Spleen (tissue), 7 donors: ENCODE measurements around the gene GPBP1.

Experiments
- CTCF ChIP-seq, 11 experiments: fragments of 200-600 bp in 7 of 11; fragments of 450-650 bp in 4 of 11; sonication (generic) in 4 of 11; IDR thresholded peaks in 8 of 11; conservative IDR thresholded peaks in 3 of 11; 1 replicate in 7 of 11; 2 replicates in 4 of 11; pipeline versions ENCODE4 v1.4.0 to v1.8.0; 2016 to 2021; ENCODE audit warnings: antibody characterized with exemption in 11 of 11, inconsistent platforms in 4 of 11, mild to moderate bottlenecking in 1 of 11
- POLR2A ChIP-seq, 3 donors: fragments of 450-650 bp; IDR thresholded peaks; one replicate each; pipeline ENCODE4 v1.5.1; 2017; ENCODE audit warnings: antibody characterized with exemption in 3 of 3, mild to moderate bottlenecking in 1 of 3
- donor health status: DM: no; HTN: no; CAD: no; lungs with moderate emphysema.
- donor health status: DM: no; HTN: no; CAD: no.
- donor health status: DM: no; HTN: no; CAD: no.

GRCh38 chr5:57164124-57164523 is 9.7 kb upstream of the GPBP1 start:
- TF ChIP-seq CTCF (IDR thresholded peaks at IDR 0.05 in 8 of 11, conservative IDR thresholded peaks at IDR 0.05 in 3 of 11) (no peak), POLR2A (IDR thresholded peaks at IDR 0.05) (no peak)
